CD4-positive, alpha-beta T cell treated with Interleukin-21 for 1 hour (primary cell): Measurements from ENCODE around the gene TMED8.
"Not testable (repeated sequence)": the region's sequence is repeated elsewhere in the genome, so short reads cannot be mapped to it uniquely, and the experiment has no call there.

Experiments used
- DNase-seq: peaks from one replicate; pipeline ENCODE4 v3.0.0-alpha.2; 2020

TMED8 gene, protein sequence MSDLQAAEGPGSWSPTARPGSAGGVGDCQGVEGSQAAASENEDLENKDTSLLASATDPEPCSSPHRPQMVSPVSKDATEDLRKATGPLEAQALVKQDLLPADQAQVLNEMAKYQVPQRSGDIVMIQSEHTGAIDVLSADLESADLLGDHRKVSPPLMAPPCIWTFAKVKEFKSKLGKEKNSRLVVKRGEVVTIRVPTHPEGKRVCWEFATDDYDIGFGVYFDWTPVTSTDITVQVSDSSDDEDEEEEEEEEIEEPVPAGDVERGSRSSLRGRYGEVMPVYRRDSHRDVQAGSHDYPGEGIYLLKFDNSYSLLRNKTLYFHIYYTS

DNA sequence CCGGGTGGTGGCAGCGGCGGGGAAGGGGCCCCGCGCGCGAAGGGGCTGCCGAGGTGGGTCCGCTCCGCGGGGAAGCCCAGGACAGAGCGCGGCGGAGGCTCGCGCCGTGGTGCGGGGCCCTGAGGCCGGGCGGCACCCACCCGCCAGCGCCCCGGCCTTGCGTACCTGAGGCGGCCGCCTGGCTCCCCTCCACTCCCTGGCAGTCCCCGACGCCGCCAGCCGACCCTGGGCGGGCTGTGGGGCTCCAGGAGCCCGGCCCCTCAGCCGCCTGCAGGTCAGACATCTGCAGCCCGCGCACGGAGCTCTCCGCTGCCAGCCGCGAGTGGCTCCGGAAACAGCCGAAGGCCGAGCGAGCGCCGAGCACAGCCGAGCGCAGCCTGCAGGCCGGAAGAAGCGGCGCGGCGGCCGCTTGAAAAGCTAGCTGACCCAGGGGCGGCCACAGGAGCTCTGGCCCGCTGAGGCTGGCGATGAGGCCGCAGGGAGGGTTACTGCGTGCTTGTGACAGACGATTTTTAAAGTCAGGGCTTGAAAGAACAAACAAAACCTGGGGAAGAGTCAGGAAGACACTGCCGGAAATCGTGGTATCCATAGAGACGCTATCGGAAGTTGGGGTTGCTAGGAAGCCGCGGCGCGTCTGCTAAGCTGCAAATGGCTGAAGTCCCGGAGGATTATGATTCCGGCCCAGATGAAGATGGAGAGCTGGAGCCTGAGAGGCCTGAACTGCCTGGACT, at the start of gene TMED8, which contains the start of gene SAMD15:
Gene TMED8 (minus strand): TSS at position 324 of the 731 bp plus-strand sequence. CDS start 41 bp downstream, at position 283.
Gene SAMD15 (plus strand): TSS at position 609 of the 731 bp plus-strand sequence. CDS start 40 bp downstream, at position 649.
- peak; percentile 85 for DNase-seq

DNA sequence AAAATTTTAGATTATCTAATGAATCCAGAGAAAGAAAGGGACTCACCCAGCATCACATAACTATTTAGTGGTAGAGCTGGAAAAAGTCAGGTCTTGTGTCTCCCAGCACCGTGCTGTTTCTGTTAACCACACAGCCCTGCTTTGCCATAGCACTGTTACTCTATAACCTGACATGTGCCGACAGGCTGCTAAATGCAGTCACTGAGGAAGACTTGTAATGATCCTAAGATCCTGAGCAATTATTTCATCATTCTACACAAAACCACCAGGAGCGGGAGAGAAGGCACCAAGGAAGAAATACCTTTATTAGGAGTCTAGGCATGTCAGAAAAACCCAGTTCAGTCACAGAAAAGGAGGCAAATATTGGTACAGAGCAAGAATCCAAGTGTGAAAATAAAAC, 49.5 kb upstream of the TMED8 start:
- no peak for DNase-seq

DNA sequence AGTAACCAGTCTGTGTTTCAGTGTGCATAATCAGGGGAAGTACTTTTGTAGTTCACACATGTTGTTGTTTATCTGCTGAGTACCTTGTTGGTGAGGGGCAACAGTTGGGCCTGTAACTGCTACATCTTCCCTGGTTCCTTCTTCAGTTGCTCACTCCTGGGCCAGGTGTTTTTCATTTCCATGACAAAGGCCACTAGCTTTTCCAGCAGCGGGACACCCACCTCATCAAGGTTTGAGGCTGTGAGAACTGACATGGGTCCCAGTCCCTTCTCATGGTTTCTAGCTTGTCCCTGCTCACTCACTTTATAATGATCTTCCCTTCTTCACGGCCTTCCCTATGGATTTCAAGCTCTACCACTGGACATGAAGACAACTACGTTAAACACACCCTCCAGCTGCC, 48.0 kb upstream of the TMED8 start:
- DNase-seq, result no peak

DNA sequence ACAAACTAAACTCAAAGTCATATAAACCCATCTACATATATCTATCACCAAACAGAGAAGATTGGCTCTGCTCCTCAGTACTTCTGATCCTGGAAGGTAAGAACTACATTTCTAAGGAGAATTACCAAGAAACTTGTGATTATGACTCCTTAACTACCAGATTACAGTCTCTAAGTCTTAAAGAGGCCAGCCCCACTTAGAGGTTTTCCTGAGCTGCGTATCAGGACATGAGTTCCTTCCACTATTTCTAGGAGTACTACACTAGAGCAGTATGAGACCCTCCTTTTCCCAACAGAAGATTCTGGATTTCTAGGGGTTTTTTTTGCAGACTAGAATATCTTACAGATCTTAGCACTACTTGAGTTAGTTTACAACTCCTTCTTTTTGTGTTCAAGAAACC, 46.5 kb upstream of the TMED8 start, which contains the start of gene NOXRED1:
Gene NOXRED1 (minus strand): TSS at position 101 of the 400 bp plus-strand sequence. CDS start 634 bp downstream, outside the sequence.
- no peak for DNase-seq

DNA sequence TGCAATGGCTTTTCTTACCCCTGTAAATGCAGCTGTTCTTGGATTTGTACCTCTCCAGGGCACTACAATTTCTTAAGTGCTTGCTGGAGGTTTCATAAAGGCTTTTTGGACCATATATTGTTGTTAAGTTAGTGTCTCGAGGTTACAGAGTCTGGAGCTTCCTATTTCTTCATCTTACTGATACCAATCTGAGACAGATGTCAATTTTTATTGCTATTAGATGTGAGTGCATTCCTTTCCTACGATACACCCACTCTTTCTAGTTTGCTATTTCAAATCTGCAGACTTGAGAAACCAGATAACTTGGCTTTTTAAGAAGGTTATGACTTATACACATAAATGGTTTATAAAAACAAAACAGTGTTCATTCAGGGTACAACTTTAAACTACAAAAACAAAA, 44.3 kb upstream of the TMED8 start:
- DNase-seq, result no peak

DNA sequence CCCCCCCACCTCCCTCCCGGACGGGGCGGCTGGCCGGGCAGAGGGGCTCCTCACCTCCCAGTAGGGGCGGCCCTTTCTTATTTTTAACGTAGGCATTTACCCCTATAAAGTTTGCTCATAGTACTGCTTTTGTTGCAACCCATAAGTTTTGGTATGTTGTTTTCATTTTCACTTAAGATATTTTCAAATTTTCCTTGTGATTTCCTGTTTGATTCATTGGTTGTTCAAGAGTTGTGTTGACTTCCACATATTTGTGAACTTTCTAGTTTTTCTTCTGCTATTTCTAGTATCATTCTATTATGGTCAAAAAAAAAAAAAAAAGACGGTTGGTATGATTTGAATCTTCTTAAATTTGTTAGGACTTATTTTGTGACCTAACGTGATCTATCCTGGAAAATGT, 39.9 kb upstream of the TMED8 start:
- no peak for DNase-seq

DNA sequence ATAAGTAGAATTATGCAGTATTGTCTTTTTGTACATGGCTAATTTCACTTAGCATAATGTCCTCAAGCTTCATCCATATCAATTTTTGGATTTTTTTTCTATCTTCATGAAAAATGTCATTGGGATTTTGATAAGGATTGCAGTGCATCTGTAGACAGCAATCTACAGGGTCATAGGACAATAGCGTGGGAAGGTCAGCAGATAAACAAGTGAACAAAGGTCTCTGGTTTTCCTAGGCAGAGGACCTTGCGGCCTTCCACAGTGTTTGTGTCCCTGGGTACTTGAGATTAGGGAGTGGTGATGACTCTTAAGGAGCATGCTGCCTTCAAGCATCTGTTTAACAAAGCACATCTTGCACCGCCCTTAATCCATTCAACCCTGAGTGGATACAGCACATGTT, 39.2 kb upstream of the TMED8 start:
- not testable (repeated sequence) for DNase-seq

DNA sequence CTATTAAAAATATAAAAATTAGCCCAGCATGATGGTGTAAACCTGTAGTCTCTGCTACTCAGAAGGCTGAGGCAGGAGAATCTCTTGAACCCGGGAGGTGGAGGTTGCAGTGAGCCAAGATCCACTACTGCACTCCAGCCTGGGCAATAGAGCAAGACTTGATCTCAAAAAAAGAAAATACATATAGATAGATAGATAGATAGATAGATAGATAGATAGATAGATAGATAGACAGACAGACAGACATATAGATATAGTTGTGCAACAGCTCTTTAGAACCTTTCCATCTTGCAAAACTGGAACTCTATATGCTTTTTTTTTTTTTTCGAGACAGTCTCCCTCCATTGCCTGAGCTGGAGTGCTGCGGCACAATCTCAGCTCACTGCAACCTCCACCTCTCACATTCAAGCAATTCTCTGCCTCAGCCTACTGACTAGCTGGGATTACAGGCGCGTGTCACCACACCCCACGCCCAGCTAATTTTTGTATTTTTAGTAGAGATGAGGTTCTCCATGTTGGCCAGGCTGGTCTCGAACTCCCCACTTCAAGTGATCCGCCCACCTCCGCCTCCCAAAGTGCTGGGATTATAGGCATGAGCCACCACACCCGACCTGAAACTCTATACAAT, 38.6 kb upstream of the TMED8 start:
- not testable (repeated sequence) for DNase-seq

DNA sequence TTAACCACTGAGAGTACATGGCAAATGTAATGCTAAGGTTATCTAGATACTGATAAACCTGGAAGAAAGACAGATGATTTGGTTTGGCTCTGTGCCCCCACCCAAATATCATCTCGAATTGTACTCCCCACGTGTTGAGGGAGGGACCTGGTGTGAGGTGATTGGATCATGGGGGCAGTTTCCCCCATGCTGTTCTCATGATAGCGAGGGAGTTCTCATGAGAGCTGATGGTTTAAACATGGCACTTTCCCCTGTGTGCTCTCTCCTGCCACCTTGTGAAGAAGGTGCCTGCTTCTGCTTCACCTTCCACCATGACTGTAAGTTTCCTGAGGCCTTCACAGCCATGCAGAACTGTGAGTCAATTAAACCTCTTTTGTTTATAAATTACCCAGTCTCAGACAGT, 32.2 kb upstream of the TMED8 start:
- no peak for DNase-seq

DNA sequence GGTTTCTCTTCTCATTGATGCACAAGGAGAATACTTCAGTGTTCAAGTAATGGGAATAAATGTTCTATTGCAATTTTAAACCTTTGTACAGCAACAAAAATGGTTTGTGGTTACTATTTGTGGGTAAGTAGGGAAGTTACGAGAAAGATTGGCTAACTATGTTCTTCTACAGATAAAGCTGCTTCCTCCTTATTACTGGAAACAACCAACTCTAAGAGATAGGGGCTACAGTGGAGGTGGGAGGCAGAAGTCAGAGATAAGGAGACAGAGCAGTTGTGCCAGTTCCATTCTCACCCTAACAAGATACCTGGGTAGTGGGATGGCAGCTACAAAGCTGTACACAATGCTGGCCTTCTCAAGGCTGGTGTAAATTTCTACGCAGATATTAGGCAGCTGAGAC, 30.3 kb upstream of the TMED8 start:
- no peak for DNase-seq

DNA sequence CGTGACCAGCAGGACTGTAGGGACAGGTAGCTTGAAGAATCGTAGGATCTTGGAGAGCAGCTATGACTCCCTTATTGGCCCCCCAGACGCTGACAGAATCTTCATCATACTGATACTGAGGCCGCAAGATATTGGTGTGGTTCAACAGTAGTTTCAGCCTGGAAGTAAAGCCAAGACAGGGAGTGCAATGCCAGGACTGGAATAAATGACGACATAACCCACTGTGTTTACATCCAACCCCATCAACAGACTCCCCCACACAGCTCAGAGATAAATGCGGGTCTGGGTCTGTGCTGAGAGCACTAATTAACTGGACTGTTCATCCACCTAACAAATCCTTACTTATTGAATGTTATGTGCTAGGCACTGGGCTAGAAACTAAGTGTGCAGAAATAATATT, 29.8 kb upstream of the TMED8 start:
- DNase-seq, result no peak

DNA sequence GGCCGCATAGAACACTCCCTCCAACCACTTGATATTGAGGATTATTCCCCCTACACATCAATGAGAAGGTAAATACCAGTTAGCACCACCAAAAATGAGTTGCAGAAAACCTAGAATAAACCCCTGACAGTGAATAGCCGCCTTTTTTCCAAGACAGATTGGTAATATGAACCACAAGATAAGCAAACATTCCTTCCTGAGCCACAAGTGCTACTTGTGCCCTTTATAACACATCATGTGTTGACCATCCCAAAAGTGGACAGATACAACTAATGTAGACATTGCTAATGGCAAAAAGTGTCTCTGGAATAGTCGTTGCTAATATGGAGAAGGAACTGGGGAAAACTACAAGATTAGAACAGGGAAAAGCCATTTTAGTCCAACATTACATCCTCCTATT, 29.2 kb upstream of the TMED8 start:
- no peak for DNase-seq

DNA sequence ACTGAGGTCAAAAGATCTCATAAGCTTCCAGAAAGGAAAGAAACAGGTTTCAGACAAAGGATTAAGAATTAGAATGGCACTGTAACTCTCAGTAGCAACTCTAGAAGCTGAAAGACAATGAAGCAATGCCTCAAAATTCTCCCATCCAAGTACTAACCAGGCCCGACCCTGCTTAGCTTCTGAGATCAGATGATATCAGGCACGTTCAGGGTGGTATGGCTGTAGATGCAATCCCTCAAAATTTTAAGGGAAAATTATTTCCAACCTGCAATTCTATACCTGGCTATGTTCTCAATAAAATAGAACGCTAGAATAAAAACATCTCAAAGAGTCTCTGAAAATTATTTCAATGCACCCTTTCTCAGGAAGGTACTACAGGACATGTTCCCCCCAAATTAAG, 26.9 kb upstream of the TMED8 start:
- DNase-seq, result no peak

DNA sequence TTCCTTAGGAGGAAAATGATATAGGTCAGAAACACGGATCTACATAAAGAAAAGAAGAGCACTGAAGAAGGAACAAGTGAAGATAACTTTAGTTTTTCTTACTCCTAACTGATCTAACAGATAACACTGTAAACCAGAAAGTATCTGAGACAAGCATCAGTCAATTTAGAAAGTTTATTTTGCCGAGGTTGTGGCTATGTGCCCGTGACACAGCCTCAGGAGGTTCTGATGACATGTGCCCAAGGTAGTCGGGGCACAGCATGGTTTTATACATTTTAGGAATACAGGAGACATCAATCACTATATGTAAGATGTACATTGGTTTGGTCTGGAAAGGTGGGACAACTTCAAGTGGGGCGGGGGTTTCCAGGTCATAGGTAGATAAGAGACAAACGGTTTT, 23.3 kb upstream of the TMED8 start:
- no peak for DNase-seq

DNA sequence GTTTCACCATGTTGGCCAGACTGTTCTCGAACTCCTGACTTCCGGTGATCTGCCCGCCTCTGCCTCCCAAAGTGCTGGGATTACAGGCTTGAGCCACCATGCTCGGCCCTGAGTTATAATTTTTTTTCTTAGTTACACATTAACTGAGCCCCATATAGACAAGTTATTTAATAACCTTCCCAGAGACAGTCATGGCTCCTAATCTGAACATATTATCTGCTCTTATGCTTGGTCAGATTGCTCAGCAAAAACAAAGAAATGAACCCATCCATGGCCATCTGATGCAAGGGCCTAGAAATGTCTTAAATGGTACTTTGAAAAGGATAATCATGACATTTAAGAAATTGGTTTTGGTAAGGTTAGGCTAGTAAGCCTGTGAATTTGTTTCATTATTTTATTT, 13.3 kb upstream of the TMED8 start:
- DNase-seq, result no peak

DNA sequence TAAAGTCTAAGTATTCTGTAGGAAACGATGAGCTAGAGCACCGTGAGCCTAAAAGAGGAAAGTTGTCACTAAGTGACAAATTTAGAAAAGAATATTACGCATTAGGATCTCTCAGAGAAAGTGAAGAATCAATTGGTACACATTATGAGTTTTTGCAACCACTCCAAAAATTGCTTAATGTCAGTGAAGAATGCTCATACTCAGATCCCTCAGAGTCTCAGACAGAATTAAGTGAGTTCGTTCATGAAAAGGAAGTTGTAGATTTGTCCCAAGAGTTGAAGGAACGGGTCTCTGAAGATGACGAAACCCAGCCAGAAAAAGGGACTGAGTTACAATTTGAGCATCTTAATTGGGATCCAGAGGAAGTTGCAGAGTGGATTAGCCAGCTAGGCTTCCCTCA, 1.8 kb upstream of the TMED8 start:
- DNase-seq, result no peak

DNA sequence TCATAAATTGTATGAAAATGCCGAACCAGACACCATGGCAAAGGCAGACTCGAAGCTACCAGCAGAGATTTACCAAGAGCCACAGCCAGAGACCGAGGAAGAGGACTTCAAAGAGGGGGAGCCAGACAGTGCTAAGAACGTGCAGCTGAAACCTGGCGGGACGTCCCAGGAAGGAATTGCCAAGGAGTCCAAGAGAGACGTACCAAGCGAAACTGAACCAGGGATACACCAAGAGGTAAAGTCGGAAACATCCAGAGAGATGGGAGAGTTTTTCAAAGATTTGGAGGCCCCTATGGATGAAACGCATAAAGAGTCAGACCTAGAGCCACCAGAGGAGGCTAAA, 579 bp upstream of the TMED8 start:
- DNase-seq, result no peak

DNA sequence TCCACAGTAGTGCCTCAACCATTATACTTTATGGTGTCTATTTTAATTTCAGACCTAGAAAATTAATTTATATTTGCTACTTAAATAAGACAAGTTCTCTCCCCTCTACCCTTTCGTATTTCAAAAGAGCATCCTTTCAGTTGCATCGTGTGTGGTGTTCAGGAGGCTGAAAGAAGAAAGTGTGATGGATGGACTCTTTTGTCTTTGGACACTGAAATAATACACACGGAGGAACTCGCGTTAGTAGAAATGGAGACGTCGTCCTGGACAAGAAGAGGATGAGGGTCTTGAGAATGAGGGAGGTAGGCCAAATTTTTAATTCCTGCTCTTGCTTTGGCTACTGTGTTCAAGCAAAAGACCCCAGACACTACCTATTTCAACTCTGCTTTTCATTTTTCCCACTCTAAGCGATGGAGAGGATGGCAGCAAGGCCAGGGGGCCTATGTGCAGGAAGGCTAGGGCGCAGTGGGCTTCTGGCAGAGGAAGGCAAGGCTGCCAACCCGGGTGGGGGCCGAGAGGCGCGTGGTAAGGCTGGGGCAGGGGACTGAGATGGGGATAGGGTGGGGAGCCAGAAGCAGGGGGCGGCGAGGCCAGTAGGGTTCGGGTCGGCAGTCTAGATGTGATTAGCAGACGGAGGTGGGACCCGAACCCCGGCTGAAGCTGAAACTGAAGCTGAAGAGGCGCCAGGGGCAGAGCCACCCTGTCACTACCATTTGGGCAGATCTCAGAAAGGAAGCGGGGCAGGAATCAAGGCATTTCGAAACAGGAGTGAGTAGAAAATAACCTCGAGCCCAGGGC, 722 bp downstream of the TMED8 start:
- DNase-seq, result no peak

DNA sequence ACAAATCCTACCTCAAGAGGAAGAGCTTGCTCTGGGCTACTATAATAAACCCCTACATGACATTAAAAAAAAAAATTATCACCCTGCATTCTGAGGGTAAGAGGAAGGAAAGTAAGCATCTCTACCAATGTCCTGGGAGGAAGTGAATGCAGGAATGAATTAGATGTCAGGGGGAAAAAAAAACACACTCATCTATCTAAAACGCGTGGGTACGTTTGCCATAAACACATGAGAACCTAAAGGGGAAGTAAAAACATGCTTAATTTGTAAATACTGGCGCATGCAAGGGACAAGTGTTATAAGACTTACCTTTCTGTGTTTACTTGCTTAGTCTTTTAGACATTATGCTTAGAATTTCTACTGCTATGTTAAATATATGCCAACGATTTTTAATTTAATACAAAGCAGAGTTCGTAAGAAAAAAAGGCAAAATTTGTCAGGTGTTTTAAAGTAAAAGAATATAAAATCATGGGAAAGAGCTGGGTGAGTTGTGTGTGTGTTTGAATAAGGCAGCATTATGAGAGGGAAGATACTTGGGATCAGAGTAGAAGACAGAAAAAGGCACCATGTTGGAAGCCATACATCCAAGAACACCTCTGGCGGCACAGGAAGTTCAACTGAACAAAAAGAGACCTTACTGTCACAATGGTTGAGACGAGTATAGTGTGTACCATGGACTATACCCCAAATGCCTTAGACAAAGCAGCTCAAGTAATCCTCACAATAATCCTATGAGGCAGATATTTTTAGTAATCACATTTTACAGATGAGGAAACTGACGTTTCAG, 1.5 kb downstream of the TMED8 start:
- no peak for DNase-seq

DNA sequence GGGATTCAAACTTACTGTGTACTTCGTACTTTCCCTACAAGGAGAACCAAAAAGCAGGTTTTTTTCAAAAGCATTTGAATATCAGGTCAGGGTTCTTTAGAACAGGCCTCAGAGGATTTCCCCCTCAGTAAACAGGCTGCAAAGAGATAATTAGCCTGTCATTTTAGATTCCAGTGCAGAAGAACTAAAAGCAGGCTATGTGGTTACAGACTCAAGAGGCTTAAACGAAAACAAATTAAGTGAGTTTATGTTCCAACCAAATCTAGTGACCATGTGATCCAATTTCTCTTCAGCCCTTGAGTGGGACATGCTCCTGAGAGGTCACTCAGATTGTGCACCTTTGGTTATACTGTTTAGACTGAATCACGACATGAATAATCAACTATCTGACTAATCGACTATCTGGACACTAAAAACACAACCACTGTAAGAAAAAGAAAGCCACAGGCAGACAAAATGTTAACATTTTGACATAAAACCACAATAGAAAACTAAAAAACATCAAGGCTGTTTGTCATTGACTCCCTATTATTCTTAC, 4.5 kb downstream of the TMED8 start:
- DNase-seq, result peak; percentile 13

DNA sequence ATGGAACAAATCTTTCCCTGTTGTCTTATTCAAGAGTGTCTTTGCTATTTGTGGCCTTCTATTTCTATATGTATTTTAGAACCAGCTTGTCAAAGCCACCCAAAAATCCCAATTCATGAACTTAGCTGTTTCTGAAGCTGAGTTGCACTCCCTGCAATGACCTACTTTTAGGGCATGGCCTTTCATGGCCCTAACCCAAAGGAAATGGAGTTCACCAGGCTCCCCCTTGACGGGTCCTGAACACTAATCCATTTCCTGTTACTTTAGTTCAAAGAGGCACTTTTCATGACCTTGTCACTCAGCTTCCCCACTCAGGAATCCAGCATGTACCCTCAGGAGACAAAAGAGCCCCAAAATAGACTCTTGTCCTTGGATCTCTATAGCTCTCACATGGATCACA, 7.6 kb downstream of the TMED8 start:
- DNase-seq, result peak; percentile 33

DNA sequence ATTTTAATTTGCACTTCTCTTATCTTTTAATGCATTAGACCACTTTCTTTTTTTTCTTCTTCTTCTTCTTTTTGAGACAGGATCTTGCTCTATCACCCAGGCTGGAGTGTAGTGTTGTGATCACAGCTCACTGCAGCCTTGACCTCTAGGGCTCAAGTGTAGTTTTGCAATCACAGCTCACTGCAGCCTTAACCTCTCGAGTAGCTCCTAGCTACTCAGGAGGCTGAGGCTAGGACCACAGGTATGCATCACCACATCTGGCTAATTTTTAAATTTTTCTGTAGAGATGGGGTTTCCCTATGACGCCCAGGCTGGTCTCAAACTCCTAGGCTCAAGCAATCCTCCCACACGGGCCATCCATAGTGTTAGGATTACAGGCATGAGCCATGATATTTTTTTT, 12.7 kb downstream of the TMED8 start:
- no peak for DNase-seq
